Vagina (tissue), 2 donors: Measurements from ENCODE around the gene APOBEC3H.

Source experiments
- POLR2A ChIP-seq, 2 donors: fragments of 450-650 bp; IDR thresholded peaks; one replicate each; pipeline ENCODE4 v1.6.1; 2017; ENCODE audit warnings: antibody characterized with exemption in 2 of 2, mild to moderate bottlenecking in 2 of 2, moderate library complexity in 2 of 2
- TF ChIP-seq, protein P1 (sequence below), 3 experiments: fragments of 450-650 bp in 2 of 3; fragments of 200-600 bp in 1 of 3; sonication (generic) in 1 of 3; IDR thresholded peaks; one replicate each; pipeline ENCODE4 v1.5.1; 2017 to 2019; ENCODE audit warnings: antibody characterized with exemption in 3 of 3, mild to moderate bottlenecking in 2 of 3, moderate library complexity in 2 of 3

DNA sequence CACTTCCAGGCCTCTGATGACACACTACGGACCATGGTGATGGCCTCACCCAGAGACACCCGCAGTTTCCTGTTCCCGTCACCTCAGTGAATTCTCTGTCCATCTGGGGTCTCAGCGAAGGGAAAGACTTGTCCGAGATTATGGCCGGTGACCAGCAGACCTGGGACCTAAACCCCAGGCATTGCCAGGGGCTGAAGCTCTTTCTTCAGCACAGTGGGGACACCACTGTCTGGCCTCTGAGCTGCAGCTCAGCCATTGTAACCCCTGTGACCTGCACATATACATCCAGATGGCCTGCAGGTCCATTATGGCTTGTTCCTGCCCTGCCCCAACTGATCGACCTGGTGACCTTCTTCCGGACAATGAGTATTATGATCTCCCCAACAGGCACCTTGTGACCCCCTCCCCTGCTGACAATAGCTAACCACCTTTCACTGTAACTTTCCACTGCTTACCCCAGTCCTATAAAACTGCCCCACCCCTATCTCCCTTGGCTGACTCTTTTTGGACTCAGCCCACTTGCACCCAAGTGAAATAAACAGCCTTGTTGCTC is 33.2 kb downstream of the APOBEC3H start:
- TF ChIP-seq POLR2A (IDR thresholded peaks at IDR 0.05), result no peak
- TF ChIP-seq, protein P1, sequence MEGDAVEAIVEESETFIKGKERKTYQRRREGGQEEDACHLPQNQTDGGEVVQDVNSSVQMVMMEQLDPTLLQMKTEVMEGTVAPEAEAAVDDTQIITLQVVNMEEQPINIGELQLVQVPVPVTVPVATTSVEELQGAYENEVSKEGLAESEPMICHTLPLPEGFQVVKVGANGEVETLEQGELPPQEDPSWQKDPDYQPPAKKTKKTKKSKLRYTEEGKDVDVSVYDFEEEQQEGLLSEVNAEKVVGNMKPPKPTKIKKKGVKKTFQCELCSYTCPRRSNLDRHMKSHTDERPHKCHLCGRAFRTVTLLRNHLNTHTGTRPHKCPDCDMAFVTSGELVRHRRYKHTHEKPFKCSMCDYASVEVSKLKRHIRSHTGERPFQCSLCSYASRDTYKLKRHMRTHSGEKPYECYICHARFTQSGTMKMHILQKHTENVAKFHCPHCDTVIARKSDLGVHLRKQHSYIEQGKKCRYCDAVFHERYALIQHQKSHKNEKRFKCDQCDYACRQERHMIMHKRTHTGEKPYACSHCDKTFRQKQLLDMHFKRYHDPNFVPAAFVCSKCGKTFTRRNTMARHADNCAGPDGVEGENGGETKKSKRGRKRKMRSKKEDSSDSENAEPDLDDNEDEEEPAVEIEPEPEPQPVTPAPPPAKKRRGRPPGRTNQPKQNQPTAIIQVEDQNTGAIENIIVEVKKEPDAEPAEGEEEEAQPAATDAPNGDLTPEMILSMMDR (IDR thresholded peaks at IDR 0.05), result no peak
